Spleen (tissue), 7 donors: ENCODE results near the gene TIMP1.

Experiments used
- POLR2A ChIP-seq, 3 donors: fragments of 450-650 bp; IDR thresholded peaks; one replicate each; pipeline ENCODE4 v1.5.1; 2017; ENCODE audit warnings: antibody characterized with exemption in 3 of 3, mild to moderate bottlenecking in 1 of 3
- TF ChIP-seq, protein P1 (sequence below), 11 experiments: fragments of 200-600 bp in 7 of 11; fragments of 450-650 bp in 4 of 11; sonication (generic) in 4 of 11; IDR thresholded peaks in 8 of 11; conservative IDR thresholded peaks in 3 of 11; 1 replicate in 7 of 11; 2 replicates in 4 of 11; pipeline versions ENCODE4 v1.4.0 to v1.8.0; 2016 to 2021; ENCODE audit warnings: antibody characterized with exemption in 11 of 11, inconsistent platforms in 4 of 11, mild to moderate bottlenecking in 1 of 11
- donor health status: DM: no; HTN: no; CAD: no; lungs with moderate emphysema.
- donor health status: DM: no; HTN: no; CAD: no.
- donor health status: DM: no; HTN: no; CAD: no.

DNA sequence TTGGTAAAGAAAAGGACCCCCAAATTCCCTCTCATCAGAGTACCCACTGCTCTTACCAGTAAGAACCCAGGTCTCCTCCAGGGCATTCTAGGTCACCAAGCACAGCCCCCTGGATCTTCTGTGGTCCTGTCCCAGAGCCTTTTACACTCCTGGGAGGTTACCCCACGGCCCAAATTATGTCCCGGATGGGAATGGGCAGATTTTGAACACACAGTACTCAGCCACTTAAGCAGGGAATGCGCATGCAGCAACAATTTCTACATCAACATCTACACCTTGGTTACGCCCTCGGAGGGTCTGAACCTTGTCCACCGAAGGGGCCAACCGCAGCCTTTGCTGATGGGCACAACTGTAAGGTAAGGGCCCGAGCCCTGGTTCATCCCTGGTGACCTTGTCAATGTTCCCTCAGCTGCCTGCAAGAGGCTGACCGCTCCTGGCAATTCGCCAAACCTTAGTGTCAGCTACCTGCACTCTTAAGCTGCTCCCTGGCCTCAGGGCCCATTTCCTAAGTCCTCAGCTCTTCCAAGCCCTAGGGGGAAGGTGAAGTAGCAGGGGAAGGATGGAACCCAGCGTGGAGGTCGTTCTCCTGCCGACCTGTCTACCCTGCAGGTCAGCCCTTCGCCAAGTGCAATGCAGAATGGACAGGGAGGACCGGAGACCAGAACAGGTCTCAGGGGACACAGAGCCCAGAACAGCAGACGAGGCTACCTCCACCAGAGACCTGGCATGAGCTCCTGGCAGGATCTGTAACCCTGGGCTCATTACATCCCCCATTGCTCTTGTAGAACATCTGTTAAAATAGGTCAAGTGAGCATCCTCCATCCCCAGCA is 5.9 kb downstream of the TIMP1 start:
- TF ChIP-seq, protein P1, sequence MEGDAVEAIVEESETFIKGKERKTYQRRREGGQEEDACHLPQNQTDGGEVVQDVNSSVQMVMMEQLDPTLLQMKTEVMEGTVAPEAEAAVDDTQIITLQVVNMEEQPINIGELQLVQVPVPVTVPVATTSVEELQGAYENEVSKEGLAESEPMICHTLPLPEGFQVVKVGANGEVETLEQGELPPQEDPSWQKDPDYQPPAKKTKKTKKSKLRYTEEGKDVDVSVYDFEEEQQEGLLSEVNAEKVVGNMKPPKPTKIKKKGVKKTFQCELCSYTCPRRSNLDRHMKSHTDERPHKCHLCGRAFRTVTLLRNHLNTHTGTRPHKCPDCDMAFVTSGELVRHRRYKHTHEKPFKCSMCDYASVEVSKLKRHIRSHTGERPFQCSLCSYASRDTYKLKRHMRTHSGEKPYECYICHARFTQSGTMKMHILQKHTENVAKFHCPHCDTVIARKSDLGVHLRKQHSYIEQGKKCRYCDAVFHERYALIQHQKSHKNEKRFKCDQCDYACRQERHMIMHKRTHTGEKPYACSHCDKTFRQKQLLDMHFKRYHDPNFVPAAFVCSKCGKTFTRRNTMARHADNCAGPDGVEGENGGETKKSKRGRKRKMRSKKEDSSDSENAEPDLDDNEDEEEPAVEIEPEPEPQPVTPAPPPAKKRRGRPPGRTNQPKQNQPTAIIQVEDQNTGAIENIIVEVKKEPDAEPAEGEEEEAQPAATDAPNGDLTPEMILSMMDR (IDR thresholded peaks at IDR 0.05 in 8 of 11, conservative IDR thresholded peaks at IDR 0.05 in 3 of 11): no peak
- TF ChIP-seq POLR2A (IDR thresholded peaks at IDR 0.05): no peak
